HepG2 (cell line): ENCODE results near the gene CDC42EP1. TPM values are rescaled to one million over a fixed set of nuclear protein-coding genes. Genes with fewer than 3 reads are reported as not detected.

Source experiments
- FOXC1 ChIP-seq: sonication (generic); formaldehyde crosslinking; IDR thresholded peaks from 2 replicates; pipeline ENCODE4 v1.8.0; 2022; ENCODE audit warnings: mild to moderate bottlenecking, missing genetic modification reagents, borderline replicate concordance
- LRRFIP1 ChIP-seq: sonication (generic); formaldehyde crosslinking; conservative IDR thresholded peaks from 2 replicates; pipeline ENCODE4 v1.4.0; 2020; ENCODE audit warnings: missing genetic modification reagents
- MED8 ChIP-seq: sonication (generic); formaldehyde crosslinking; IDR thresholded peaks from 2 replicates; pipeline ENCODE4 v1.8.1; 2023; ENCODE audit warnings: mild to moderate bottlenecking, missing genetic modification reagents; ENCODE audit not compliant: insufficient replicate concordance
- MYNN ChIP-seq: sonication (generic); formaldehyde crosslinking; IDR thresholded peaks from 2 replicates; pipeline ENCODE4 v1.4.0; 2020; ENCODE audit warnings: mild to moderate bottlenecking, low read depth, missing genetic modification reagents
- SNAI1 ChIP-seq: sonication (generic); formaldehyde crosslinking; IDR thresholded peaks from 2 replicates; pipeline ENCODE4 v1.5.0; 2020; ENCODE audit warnings: mild to moderate bottlenecking, missing genetic modification reagents, borderline replicate concordance
- SRSF4 ChIP-seq: fragments of 200-400 bp; formaldehyde crosslinking; IDR thresholded peaks from one replicate; pipeline ENCODE4 v1.6.1; 2018; ENCODE audit warnings: mild to moderate bottlenecking, low read depth, low read length, moderate library complexity; ENCODE audit not compliant: poor library complexity, severe bottlenecking
- TERF1 ChIP-seq: sonication (generic); formaldehyde crosslinking; IDR thresholded peaks from 2 replicates; pipeline ENCODE4 v1.8.0; 2022; ENCODE audit warnings: mild to moderate bottlenecking, missing genetic modification reagents, moderate library complexity
- THAP8 ChIP-seq: sonication (generic); formaldehyde crosslinking; IDR thresholded peaks from 2 replicates; pipeline ENCODE4 v1.5.1; 2020; ENCODE audit warnings: missing genetic modification reagents, mild to moderate bottlenecking, borderline replicate concordance
- YEATS4 ChIP-seq: sonication (generic); formaldehyde crosslinking; IDR thresholded peaks from 2 replicates; pipeline ENCODE4 v1.4.0; 2020; ENCODE audit warnings: missing genetic modification reagents, borderline replicate concordance
- ZBTB3 ChIP-seq: sonication (generic); formaldehyde crosslinking; IDR thresholded peaks from 2 replicates; pipeline ENCODE4 v1.4.0; 2020; ENCODE audit warnings: low read depth, mild to moderate bottlenecking, moderate library complexity, missing genetic modification reagents, borderline replicate concordance
- ZNF350 ChIP-seq: sonication (generic); formaldehyde crosslinking; IDR thresholded peaks from 2 replicates; pipeline ENCODE4 v1.4.0; 2020; ENCODE audit warnings: mild to moderate bottlenecking, low read depth, missing genetic modification reagents, borderline replicate concordance
- ZNF407 ChIP-seq: sonication (generic); formaldehyde crosslinking; IDR thresholded peaks from one replicate; pipeline ENCODE4 v1.5.1; 2020; ENCODE audit warnings: mild to moderate bottlenecking, missing genetic modification reagents; ENCODE audit errors: not compliant biosample characterization
- ZNF496 ChIP-seq: sonication (generic); formaldehyde crosslinking; IDR thresholded peaks from 2 replicates; pipeline ENCODE4 v1.8.1; 2023; ENCODE audit warnings: mild to moderate bottlenecking, moderate library complexity, missing genetic modification reagents; ENCODE audit not compliant: insufficient replicate concordance
- ZNF777 ChIP-seq: sonication (generic); formaldehyde crosslinking; IDR thresholded peaks from 2 replicates; pipeline ENCODE4 v1.4.0; 2020; ENCODE audit warnings: missing genetic modification reagents
- polyA plus RNA-seq, 8 experiments: library from polyadenylated mRNA; depleted of rRNA in 3 of 8; stranded (reverse) in 7 of 8; unstranded in 1 of 8; fragments of >200 nt; fragmentation: Illumina TruSeq in 4 of 8; extraction: Trizol in 4 of 8; gene quantifications; 2 replicates each; pipeline versions ENCODE4 v1.2.1 to v1.2.3, GENCODE V29; 2011 to 2016; ENCODE audit warnings: low read depth in 4 of 8, missing spikeins in 1 of 8, mixed read lengths in 1 of 8; ENCODE audit not compliant: insufficient read depth in 1 of 8
- total RNA-seq, 5 experiments: library from RNA; depleted of rRNA; stranded (reverse); fragments of >200 nt; fragmentation: Illumina TruSeq; extraction: Trizol; gene quantifications; 2 replicates each; pipeline ENCODE4 v1.2.3, GENCODE V29; 2016; ENCODE audit warnings: low read depth in 1 of 5

Gene CDC42EP1
- total and polyA plus RNA-seq, 2 of the 13 experiments (the other 11 are each of a cell fraction or from before 2014, with no cell fraction given) = 17.1 to 29.5 TPM

- TF ChIP-seq MYNN = no peak
- TF ChIP-seq ZNF777 = peak; percentile 88
- peak; percentile 96 for TF ChIP-seq SNAI1
- no peak for TF ChIP-seq SRSF4
- TF ChIP-seq ZNF496 (CRISPR knock-in tag) = no peak
- TF ChIP-seq ZBTB3 = no peak
- no peak for TF ChIP-seq LRRFIP1 (CRISPR knock-in tag)
- TF ChIP-seq TERF1 = no peak
- TF ChIP-seq MED8 (CRISPR knock-in tag) = peak; percentile 84
- TF ChIP-seq THAP8 (CRISPR knock-in tag) = no peak
- peak; percentile 70; the same call in 1 of the 2 replicates for TF ChIP-seq YEATS4 (CRISPR knock-in tag)
- peak; percentile 28 for TF ChIP-seq ZNF407 (CRISPR knock-in tag)
- no peak for TF ChIP-seq ZNF350 (CRISPR knock-in tag)
- peak; percentile 47; the same call in 1 of the 2 replicates for TF ChIP-seq FOXC1 (CRISPR knock-in tag)
These were observed 41.6 kb upstream of the CDC42EP1 start (continued) for GRCh38 chr22:37518509-37519267.
